ENCODE measurements around the gene SEMA3C.
A peak's percentile ranks its signal among the peaks of the same experiment; 100 is the strongest.

SEMA3C gene

DNA sequence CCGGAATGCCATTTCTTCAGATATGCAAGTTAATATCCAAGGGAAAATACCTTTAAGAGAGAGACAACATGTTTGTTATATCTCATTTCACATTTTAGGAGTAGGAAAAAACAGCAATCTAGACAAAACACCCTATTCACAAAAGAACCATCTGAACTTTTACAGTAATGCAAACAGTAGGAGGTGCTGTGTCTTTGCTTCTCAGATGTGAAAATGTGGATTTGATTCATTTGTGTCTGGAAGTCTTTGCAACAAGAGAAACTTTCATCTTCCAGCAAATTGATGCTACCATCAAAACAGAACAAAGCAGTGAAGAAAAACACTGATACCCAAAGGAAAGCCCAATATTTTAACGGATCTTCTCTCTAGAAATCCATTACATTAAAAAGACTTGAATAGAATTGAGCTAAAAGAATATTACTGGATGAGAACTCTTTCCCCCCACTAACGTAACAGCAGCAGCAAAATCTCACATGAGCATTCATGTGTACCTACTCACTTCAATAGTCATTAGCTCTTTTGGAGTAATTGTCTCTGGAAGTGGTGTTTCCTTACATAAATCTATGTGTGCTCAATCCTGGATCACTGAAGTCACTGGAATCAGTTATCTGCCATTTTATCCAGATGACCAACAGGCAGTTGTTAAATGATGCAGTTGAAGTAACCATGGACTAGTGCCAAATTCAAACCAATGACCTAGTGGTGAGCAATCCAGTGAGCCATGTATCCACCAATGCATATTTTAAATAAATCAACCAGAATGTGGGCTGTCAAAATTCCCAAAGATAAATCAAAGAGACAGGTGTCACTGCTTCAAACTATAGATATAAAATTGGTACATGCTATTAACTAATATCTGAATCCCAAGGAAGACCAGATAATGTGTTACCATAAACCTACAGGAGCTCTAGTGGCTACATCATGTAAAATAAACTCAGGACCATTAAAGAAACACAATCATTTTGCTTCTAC, 1.8 kb downstream of the SEMA3C start:
- H3K4me3 ChIP-seq (ENCODE audit: low read depth, low read length) = peak overlapping the region; percentile 80
- TF ChIP-seq, protein P1, sequence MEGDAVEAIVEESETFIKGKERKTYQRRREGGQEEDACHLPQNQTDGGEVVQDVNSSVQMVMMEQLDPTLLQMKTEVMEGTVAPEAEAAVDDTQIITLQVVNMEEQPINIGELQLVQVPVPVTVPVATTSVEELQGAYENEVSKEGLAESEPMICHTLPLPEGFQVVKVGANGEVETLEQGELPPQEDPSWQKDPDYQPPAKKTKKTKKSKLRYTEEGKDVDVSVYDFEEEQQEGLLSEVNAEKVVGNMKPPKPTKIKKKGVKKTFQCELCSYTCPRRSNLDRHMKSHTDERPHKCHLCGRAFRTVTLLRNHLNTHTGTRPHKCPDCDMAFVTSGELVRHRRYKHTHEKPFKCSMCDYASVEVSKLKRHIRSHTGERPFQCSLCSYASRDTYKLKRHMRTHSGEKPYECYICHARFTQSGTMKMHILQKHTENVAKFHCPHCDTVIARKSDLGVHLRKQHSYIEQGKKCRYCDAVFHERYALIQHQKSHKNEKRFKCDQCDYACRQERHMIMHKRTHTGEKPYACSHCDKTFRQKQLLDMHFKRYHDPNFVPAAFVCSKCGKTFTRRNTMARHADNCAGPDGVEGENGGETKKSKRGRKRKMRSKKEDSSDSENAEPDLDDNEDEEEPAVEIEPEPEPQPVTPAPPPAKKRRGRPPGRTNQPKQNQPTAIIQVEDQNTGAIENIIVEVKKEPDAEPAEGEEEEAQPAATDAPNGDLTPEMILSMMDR (conservative IDR thresholded peaks at IDR 0.05; ENCODE audit: low read depth, low read length) = peak; percentile 69

DNA sequence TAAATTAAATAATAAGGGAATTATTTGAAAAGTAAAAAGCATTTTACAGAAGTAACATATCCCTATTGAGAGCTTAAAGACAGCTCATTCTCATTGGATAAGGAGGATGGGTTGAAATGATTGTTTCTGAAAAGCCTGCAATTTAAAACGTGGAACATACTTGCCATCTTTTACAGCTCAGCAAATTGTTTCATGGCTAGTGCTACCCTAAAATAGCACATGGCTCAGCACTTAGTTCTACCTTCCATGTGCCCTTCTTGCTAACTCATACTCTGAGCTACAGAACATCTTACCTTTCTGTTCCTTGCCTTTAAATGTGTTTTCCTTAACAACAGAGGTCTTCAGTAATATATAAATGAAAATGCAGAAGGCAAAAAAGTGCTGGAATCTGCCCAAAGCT, 8.6 kb downstream of the SEMA3C start:
- DNase-seq (ENCODE audit: low read depth) = no peak

More for the DNA sequence above, 1.8 kb downstream of the SEMA3C start:
- DNase-seq (ENCODE audit: low read depth) = peak; percentile 80

DNA sequence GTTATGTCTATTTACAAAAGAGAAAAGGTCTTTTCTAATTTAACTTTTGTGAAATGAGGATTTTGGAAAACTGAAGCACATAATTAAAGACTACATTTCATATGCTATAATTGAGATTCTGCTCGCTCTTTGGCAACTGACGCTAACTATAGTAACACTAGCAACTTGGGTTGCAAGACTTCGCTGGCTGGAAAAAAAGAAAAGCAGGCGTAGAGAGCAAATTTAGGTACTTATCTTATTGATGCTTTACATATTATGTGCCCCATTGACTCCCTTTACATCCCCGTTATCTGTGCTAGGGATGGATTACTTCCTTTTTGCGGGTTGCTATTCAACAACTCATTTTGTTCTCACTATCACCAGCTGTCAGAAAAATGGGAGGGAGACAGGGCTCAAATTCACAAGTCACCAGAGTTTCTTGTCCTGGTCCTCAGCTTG, 10.5 kb downstream of the SEMA3C start:
- H3K4me3 ChIP-seq (ENCODE audit: low read depth, low read length) = no peak overlapping the region
- no peak for DNase-seq (ENCODE audit: low read depth)
- TF ChIP-seq, protein P1 (conservative IDR thresholded peaks at IDR 0.05; ENCODE audit: low read depth, low read length) = no peak

More for the DNA sequence above, 8.6 kb downstream of the SEMA3C start:
- H3K4me3 ChIP-seq (ENCODE audit: low read depth, low read length) = no peak overlapping the region
- TF ChIP-seq, protein P1 (conservative IDR thresholded peaks at IDR 0.05; ENCODE audit: low read depth, low read length) = no peak

DNA sequence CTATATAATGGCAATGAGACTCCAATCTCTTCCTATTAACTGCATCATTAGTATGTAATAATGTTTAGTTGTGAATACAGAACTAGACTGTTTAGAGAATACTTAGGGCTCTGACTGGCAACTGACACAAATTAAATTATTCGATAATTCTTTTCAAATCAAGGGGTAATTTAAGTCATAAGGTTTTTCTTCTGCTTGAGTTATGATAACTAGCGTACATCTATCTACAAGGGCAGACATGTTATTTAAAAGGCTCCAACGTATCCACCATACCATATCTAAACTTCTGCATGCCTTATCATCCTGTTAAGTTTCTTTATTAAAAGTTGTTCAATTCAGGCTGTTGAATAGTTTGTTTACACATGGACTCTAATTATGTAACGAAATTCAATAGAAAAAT, 11.2 kb downstream of the SEMA3C start:
- TF ChIP-seq, protein P1 (conservative IDR thresholded peaks at IDR 0.05; ENCODE audit: low read depth, low read length) = no peak
- H3K4me3 ChIP-seq (ENCODE audit: low read depth, low read length) = no peak overlapping the region
- no peak for DNase-seq (ENCODE audit: low read depth)

DNA sequence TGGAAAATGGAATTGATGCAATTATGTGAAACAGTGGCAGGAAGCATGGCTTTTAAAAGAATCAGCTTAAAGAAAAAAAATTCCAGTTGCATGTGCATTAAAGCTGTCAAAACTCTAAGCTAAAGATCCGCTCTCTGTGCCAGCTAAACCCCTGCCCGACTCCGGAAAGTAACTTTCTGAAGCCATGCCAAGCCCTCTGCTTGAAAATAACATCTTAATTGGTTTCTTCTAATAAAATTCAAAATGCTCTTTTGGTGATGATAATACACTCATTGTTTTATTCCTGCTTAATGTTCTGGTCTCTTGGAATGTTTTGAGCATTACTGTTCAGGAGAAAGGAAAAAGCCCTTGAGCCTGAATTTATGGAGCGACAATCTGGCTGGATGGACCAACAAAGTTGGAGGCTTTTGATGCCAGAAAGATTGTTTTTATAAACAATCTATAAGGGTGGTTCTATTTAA, 11.7 kb downstream of the SEMA3C start:
- no peak overlapping the region for H3K4me3 ChIP-seq (ENCODE audit: low read depth, low read length)
- DNase-seq (ENCODE audit: low read depth) = no peak
- TF ChIP-seq, protein P1 (conservative IDR thresholded peaks at IDR 0.05; ENCODE audit: low read depth, low read length) = no peak

DNA sequence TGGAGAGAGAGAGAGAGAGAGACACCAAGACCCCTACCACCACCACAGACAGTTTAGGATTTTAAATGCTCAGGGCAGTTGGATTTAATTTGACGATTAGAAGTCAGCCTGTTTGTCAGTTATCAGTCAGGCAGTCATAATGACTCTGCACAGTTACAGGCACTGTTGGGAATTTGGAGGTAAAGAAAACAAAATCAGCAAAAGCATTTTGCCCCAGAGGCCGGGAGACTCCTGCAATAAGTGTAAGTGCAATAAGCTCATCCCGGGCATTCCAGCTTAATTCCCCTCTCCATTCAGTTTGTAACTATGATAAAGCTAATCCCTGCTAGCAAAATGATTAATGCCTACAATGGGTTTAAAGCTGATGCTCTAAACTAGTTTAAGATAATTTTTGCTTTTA, 13.5 kb downstream of the SEMA3C start:
- TF ChIP-seq, protein P1 (conservative IDR thresholded peaks at IDR 0.05; ENCODE audit: low read depth, low read length) = no peak

More for the DNA sequence above, 13.5 kb downstream of the SEMA3C start:
- no peak for DNase-seq (ENCODE audit: low read depth)
- H3K4me3 ChIP-seq (ENCODE audit: low read depth, low read length) = no peak overlapping the region

All from choroid plexus epithelial cell (primary cell).